H54 (cell line): ENCODE data around the gene ZNF699.
"Not testable (repeated sequence)": the region's sequence is repeated elsewhere in the genome, so short reads cannot be mapped to it uniquely, and the experiment has no call there.

Experiments used
- DNase-seq: peaks from one replicate; pipeline ENCODE4 v3.0.0; 2011; ENCODE audit warnings: low spot score, mixed read lengths; ENCODE audit not compliant: insufficient read length
- FAIRE-seq: peaks from 3 replicates; lab custom pipeline; 2011; peaks lifted over from hg19 to GRCh38; lab: Jason Lieb, UNC
- POLR2A ChIP-seq: IDR thresholded peaks from 2 replicates; pipeline ENCODE4 v1.6.1; 2011; ENCODE audit warnings: low read depth, mild to moderate bottlenecking, low read length

Gene ZNF699

DNA sequence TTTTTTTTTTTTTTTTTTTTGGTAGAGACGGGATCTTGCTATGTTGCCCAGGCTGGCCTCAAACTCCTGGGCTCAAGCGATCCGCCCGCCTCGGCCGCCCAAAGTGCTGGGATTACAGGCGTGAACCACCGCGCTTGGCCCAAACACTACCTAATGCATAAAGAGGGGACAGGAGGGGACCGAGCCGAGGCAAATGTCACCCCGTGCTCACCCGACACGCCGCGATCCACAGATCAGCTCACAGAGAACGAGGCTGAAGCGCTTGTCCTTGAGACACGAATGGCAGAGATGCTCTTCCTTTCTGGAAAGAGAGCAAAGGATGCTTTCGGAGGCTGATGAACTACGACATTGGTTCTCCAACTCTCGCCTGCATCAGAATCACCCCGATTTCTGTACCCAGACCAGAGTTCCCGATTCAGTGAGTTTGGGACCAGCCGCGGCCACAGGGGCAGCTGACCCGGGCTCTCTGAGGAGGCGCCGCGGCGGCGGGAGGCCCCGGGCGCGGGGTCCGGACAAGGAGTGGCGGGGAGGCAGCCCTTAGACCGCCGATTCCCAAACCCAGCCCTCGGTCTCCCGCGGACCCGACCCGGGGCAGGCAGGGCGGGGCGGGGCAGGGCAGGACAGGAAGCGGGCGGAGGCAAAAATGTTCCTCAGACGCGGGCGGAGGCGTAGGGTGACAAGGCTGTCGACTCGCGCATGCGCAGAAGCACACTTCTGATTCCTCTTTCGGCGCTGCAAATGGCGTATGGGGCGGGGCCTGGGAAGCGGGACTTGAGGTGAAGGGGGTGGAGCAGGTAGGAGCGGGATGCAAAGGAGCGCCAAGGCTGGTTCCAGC lies at the start of gene ZNF699:
ZNF699 (minus strand) TSS at position 700 of the 835 bp plus-strand sequence. CDS start 4,719 bp downstream, outside the sequence.
- TF ChIP-seq POLR2A, result peak; percentile 62
- DNase-seq (peak; percentile 90), FAIRE-seq (peak; percentile 52)

DNA sequence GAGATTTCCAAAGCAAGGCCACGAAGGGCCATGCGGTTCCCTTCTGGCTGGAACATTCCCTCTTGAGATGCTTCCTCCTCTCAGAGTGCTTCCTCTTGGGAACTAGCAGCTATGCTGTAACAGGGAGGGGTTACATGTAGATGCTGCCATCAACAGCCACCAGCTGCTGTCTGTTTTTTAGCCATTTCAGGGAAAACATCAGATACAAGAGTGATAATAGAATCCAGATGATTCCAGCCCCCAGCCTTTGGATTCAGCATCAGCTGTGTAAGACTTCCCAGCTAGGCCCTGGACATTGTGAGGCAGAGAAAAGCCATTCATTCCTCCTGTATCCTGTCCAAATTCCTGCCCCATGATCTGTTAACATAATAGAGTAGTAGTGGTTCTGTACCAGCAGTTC lies 45.0 kb upstream of the ZNF699 start:
- DNase-seq, result no peak
- no peak for TF ChIP-seq POLR2A
- no peak for FAIRE-seq

DNA sequence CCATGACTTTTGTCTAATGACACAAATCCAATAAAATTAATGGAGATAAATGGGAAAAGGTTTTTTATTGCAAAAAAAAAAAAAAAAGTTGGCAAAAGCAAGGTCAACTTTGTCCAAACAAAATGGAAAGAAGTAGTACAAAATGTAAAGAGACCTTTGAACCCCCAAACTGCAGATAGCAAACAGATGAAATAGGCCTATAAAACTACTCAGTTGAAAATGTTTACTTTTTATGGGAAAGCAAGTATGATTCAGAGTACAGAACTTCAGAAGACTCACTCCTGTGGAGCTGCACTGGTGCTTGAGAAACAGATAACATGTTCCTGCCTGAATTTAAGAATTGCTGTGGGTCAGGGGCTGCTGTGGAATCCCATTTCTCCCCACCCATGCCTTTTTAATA lies 43.4 kb upstream of the ZNF699 start:
- DNase-seq (no peak), FAIRE-seq (no peak)
- no peak for TF ChIP-seq POLR2A

DNA sequence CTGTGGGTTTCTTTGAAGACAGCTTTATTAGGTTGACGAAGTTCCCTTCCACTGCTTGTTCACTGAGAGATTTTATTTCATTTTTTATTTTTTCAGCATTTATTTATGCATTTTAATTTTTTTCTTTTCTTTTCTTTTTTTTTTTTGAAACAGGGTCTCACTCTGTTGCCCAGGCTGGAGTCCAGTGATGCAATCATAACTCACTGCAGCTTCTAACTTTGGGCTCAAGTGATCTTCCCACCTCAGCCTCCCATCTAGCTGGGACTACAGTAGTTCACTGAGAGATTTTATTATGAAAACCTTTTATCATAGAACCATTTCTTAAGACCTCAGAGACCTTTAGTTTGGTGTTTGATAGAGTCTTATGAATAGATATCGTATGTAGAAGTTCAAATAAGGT lies 42.9 kb upstream of the ZNF699 start:
- no peak for DNase-seq
- TF ChIP-seq POLR2A, result no peak
- FAIRE-seq, result no peak

DNA sequence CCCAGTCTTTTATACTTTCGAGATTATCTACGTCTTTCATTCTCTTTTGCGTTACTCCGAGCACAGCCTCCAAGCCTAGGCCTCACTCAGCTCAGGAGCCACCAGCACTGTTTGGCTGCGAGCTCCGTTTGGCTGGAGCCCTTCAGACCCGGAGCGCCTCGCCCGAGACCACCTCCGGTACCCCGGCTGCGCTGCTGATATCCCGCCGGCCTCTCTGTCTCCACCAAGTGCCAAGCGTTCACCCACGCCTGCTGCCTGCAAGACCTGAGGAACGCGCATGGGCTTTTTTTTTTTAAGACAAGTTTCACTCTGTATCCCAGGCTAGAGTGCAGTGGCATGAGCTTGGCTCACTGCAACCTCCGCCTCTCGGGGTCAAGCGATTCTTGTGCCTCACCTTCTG lies 39.0 kb upstream of the ZNF699 start:
- FAIRE-seq (no peak), DNase-seq (no peak)
- TF ChIP-seq POLR2A, result no peak

DNA sequence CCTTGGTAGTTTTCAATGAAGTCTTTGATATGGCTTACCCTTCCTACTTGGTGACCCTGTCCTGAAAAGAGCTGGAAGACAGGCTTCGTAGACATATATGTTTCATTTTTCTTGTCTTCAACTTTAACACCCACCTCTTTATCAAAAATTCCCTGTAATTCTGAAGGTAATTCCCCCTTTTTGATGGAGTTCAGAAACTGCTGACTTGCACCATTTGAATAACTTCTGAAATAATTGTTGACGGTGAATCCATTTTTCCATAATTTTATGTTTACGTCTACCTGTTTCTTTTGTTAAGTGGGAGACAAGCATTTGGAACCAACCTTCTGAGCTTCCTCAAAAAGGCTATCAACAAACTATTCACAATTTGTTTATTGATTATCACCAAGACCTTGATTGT lies 38.6 kb upstream of the ZNF699 start:
- FAIRE-seq (no peak), DNase-seq (no peak)
- TF ChIP-seq POLR2A, result no peak

DNA sequence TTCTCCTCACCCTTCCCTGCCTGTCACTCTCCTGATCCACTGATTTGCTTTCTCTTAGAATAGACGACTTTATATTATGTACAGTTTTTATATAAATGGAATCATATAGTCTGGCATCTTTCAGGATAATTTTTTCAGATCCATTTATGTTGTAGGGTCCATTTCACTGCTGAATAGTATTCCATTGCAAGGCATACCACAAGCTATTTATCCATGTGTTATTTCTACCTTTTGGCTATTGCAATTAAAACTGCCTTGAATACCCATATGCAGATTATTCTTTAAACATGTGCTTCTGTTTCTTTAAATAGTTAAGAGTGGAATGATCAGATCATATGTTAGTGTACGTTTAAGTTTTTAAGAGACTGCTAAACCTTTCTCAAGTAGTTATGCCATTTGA lies 35.4 kb upstream of the ZNF699 start:
- DNase-seq (no peak), FAIRE-seq (no peak)
- no peak for TF ChIP-seq POLR2A

DNA sequence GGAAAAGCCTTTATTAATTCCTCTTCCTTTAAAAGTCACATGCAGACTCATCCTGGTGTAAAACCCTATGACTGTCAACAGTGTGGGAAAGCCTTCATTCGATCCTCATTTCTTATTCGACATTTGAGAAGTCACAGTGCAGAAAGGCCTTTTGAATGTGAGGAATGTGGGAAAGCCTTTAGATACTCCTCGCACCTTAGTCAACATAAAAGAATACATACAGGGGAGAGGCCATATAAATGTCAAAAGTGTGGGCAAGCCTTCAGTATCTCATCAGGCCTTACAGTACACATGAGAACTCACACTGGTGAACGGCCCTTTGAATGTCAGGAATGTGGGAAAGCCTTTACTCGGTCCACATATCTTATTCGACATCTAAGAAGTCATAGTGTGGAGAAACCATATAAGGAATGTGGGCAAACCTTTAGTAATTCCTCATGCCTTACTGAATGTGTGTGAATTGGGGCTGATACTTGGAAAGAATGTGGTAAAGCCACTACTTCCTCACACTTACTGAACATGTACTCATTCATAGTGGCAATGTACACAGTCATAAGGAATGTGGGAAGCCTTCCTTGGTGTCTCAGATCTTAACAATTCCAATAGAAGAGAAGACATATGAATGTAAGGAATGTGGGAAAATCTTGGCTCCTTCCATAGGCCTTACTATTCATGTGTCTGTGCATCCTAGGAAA lies 33.1 kb upstream of the ZNF699 start:
- no peak for DNase-seq
- FAIRE-seq, result no peak
- no peak for TF ChIP-seq POLR2A

DNA sequence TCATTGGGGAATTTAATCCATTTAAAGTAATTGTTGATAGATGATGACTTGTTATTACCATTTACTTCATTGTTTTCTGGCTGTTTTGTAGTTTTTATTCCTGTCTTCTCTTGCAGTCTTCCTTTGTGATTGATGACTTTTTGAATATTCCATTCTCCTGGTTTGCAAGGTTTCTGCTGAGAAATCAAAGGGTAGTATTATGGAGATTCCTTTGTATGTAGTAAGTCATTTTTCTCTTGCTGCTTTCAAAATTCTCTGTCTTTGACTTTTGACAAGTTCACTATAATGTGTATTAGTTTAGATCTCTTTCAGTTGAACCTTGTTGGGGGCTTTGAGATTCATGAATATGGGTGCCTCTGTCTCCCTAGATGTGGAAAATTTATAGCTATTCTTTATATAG lies 20.4 kb upstream of the ZNF699 start:
- FAIRE-seq (no peak), DNase-seq (no peak)
- no peak for TF ChIP-seq POLR2A

DNA sequence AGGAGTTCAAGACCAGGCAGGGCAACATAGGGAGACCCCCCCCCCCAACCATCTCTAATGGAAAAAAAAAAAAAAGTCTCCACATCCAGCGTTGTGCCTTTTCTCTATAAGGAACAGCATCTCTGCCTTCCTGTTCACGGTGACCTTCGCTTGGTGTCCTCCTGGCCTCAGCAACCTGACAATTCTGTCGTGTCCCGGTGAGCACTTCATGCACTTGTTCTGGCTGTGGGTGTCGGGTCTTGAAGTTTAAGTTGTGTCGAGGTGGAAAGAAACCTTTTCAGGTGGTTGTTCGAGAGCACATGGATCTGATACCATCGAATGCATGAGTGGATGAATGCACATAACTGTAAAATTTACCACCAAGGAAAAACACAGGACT lies 14.9 kb upstream of the ZNF699 start:
- no peak for FAIRE-seq
- DNase-seq, result no peak
- no peak for TF ChIP-seq POLR2A

DNA sequence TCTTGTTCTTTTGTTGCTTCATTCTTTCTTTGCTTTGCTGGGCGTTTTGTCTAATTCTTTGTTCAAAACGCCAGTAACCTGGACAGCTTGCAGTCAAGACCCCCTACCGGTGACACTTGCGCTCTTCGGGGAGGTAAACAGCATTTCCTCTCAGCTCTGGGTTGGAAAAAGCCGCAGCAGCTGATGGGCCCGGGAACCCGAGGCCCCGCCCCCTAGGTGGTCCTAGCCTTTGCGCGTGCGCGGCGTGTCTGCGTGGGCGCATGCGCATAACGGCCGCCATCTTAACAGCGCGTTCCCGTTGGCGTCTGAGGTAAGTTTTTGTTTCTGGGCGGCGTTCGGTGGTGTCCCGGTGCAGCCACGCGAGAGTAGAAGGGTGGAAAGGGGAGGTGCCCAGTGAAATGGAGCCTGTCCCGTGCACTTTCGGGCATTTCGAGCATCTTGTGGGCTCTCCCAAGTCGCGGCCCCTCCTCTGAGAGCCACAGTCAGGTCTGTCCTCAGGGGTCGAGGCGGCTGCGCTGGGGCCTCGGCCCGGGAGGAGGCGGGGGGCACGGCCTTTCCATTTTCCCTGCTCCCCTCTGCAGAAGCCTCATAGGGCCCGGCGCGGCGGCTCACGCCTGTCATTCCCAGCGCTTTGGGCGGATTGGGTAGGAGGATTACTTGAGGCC lies 14.4 kb upstream of the ZNF699 start, which contains the start of gene ZNF559:
ZNF559 (plus strand) TSS at position 261 of the 665 bp plus-strand sequence. CDS start 14,371 bp downstream, outside the sequence.
- peak; percentile 67 for TF ChIP-seq POLR2A

DNA sequence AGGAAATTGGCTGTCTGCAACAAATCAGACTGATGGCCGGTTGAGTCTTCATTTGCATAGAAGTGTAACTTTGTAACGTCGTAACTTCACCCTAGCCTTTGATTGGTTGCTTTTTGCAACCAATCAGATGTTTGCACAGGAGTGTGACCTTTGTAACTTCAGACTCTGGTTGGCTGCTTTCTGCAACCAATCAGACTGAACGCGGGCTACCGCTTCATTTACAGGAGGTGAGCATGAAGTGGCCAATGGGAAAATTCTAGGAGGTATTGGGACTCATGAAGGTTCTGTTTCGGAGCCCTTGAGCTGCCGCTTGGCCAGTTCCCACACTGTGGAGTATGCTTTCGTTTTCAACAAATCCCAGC lies 13.9 kb upstream of the ZNF699 start:
- DNase-seq, result peak; percentile 38
- peak; percentile 92 for FAIRE-seq
- no peak for TF ChIP-seq POLR2A

More for the DNA sequence above, 14.4 kb upstream of the ZNF699 start, which contains the start of gene ZNF559:
- FAIRE-seq, result peak; percentile 71
- DNase-seq, result peak; percentile 75

DNA sequence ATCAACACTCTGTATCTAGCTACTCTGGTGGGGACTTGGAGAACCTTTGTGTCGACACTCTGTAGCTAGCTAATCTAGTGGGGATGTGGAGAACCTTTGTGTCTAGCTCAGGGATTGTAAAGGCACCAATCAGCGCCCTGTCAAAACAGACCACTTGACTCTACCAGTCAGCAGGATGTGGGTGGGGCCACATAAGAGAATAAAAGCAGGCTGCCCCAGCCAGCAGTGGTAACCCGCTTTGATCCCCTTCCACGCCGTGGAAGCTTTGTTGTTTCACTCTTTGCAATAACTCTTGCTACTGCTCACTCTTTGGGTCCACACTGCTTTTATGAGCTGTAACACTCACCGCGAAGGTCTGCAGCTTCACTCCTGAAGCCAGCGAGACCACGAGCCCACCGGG lies 12.6 kb upstream of the ZNF699 start:
- not testable (repeated sequence) for FAIRE-seq

DNA sequence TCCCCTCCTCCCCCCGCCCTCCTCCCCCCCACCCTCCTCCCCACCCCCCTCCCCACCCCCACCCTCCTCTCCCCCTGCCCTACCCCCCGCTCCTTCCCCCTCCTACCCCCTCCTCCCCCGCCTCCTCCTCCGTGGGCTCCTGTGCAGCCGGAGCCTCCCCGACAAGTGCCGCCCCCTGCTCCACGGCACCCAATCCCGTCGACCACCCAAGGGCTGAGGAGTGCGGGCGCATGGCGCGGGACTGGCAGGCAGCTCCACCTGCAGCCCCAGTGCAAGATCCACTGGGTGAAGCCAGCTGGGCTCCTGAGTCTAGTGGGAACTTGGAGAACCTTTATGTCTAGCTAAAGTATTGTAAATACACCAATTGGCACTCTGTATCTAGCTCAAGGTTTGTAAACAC lies 12.1 kb upstream of the ZNF699 start:
- FAIRE-seq, result not testable (repeated sequence)

More for the DNA sequence above, 12.6 kb upstream of the ZNF699 start:
- not testable (repeated sequence) for DNase-seq

More for the DNA sequence above, 12.1 kb upstream of the ZNF699 start:
- not testable (repeated sequence) for DNase-seq
